ENCODE results near the gene ANKRD35. TPM values are rescaled to one million over a fixed set of nuclear protein-coding genes. Genes with fewer than 3 reads are reported as not detected.

ANKRD35 gene
- polyA plus RNA-seq, 1 donor (not counting 4 experiments of a cell fraction or from before 2014, with no cell fraction given), result 0.46 TPM

DNA sequence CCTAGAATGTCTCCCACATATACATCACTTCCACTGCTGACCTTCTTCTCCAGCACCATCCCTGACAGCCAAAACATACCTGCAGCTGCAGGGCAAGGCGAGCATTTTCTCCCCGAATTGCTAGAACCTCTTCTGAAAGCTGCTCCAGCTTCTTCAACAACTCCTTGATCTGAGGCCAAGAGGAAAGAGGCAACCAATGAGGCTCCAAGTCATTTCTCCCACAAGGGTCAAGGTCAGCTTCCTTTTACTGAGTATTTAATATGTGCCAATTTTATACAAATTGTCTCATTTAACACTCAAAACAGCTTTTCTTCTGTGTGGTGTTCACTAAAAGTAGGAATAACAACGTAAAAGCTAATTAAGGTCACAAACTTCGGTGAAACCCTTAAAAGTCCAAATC lies 17.4 kb downstream of the ANKRD35 start:
- H3K27ac ChIP-seq (ENCODE audit: control insufficient read depth, insufficient read depth, low read length), result no peak overlapping the region
- dilution Hi-C loops (cut with MboI; ENCODE audit: extremely low pct_ligation_motif_present, low sequenced_read_pairs), result no loop called here
- TF ChIP-seq EZH2 (IDR thresholded peaks at IDR 0.05; ENCODE audit: low read length), result no peak
- TF ChIP-seq, protein P1, sequence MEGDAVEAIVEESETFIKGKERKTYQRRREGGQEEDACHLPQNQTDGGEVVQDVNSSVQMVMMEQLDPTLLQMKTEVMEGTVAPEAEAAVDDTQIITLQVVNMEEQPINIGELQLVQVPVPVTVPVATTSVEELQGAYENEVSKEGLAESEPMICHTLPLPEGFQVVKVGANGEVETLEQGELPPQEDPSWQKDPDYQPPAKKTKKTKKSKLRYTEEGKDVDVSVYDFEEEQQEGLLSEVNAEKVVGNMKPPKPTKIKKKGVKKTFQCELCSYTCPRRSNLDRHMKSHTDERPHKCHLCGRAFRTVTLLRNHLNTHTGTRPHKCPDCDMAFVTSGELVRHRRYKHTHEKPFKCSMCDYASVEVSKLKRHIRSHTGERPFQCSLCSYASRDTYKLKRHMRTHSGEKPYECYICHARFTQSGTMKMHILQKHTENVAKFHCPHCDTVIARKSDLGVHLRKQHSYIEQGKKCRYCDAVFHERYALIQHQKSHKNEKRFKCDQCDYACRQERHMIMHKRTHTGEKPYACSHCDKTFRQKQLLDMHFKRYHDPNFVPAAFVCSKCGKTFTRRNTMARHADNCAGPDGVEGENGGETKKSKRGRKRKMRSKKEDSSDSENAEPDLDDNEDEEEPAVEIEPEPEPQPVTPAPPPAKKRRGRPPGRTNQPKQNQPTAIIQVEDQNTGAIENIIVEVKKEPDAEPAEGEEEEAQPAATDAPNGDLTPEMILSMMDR (optimal IDR thresholded peaks at IDR 0.05 in 1 of 3, IDR thresholded peaks at IDR 0.05 in 1 of 3, conservative IDR thresholded peaks at IDR 0.05 in 1 of 3; ENCODE audit: extremely low read depth in 1 of 3, insufficient read depth in 2 of 3, low read length in 3 of 3), result no peak
- H3K4me1 ChIP-seq (ENCODE audit: control insufficient read depth, extremely low read depth, insufficient read depth, low read length), result peaks cover 10% of the 10 kb centered on the region
- no peak overlapping the region for H2AFZ ChIP-seq (ENCODE audit: control insufficient read depth, low read length)
- no peaks in the 10 kb centered on the region for H3K9me1 ChIP-seq (ENCODE audit: control insufficient read depth, extremely low read depth, insufficient read depth, low read length)
- no peak overlapping the region for H3K4me3 ChIP-seq (ENCODE audit: control insufficient read depth in 2 of 3, extremely low read depth in 1 of 3, insufficient read depth in 2 of 3, low read depth in 1 of 3, low read length in 3 of 3)
- FAIRE-seq (no peak), DNase-seq (ENCODE audit: low read depth, low spot score) (no peak)
- H3K27me3 ChIP-seq (ENCODE audit: control insufficient read depth, extremely low read depth, insufficient read depth, low read length), result peaks cover 21% of the 10 kb centered on the region
- H3K9ac ChIP-seq (ENCODE audit: control insufficient read depth, extremely low read depth, insufficient read depth, low read length), result no peak overlapping the region
- H4K20me1 ChIP-seq (ENCODE audit: control insufficient read depth, extremely low read depth, insufficient read depth, low read length), result no peaks in the 10 kb centered on the region
- H3K79me2 ChIP-seq (ENCODE audit: control insufficient read depth, insufficient read depth, low read length), result no peaks in the 10 kb centered on the region
- no peaks in the 10 kb centered on the region for H3K36me3 ChIP-seq (ENCODE audit: control insufficient read depth in 2 of 2, extremely low read depth in 1 of 2, insufficient read depth in 2 of 2, low read length in 2 of 2)
- no peak overlapping the region for H3K4me2 ChIP-seq (ENCODE audit: control insufficient read depth, extremely low read depth, insufficient read depth, low read depth, low read length)
- no peaks in the 10 kb centered on the region for H3K9me3 ChIP-seq (ENCODE audit: control insufficient read depth, low read depth, low read length)

DNA sequence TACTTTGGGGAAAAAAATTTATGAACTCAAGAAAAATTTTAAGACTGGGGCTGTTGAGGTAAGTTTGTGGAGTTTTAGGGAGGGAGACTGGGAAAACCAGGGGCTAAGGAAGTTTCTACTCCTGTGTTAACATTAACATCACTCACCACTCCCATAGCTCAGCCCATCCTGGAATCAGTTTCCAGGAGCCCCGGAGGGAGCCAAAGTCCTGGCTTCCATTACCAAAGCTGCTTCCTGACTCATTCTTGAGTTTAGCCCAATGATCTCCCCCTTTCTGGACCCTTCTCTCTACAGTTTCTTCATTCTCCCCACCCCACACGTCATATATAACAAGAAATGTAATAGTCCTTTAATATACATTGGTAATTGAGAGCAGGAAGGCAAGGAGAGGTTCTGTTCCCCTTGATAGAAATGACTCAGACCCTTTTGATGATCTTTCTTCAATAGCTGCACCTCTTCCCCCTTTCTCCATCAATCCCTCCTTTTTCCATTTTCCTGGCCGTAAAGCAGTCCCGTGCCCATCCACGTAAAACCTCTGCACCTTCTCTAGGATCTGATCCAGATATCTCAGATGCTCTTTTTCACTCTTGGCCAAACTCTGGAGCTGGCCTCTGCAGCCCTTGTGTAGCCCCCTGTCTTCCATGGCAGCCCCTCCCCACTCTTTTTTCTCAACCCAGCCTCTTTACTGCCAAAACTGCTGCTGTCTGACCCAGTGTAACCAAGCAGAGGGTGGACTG lies 22.2 kb downstream of the ANKRD35 start:
- Histone ChIP-seq H3K27ac (ENCODE audit: control insufficient read depth, insufficient read depth, low read length) (no peak overlapping the region), H3K36me3 (ENCODE audit: control insufficient read depth in 2 of 2, extremely low read depth in 1 of 2, insufficient read depth in 2 of 2, low read length in 2 of 2) (no peaks in the 10 kb centered on the region), H3K9ac (ENCODE audit: control insufficient read depth, extremely low read depth, insufficient read depth, low read length) (no peak overlapping the region), H3K79me2 (ENCODE audit: control insufficient read depth, insufficient read depth, low read length) (peaks cover under 1% of the 10 kb centered on the region), H3K4me3 (ENCODE audit: control insufficient read depth in 2 of 3, extremely low read depth in 1 of 3, insufficient read depth in 2 of 3, low read depth in 1 of 3, low read length in 3 of 3) (no peak overlapping the region), H3K4me1 (ENCODE audit: control insufficient read depth, extremely low read depth, insufficient read depth, low read length) (peaks cover 5% of the 10 kb centered on the region), H3K4me2 (ENCODE audit: control insufficient read depth, extremely low read depth, insufficient read depth, low read depth, low read length) (no peak overlapping the region), H3K27me3 (ENCODE audit: control insufficient read depth, extremely low read depth, insufficient read depth, low read length) (peaks cover 11% of the 10 kb centered on the region), H3K9me1 (ENCODE audit: control insufficient read depth, extremely low read depth, insufficient read depth, low read length) (no peaks in the 10 kb centered on the region), H4K20me1 (ENCODE audit: control insufficient read depth, extremely low read depth, insufficient read depth, low read length) (no peaks in the 10 kb centered on the region), H2AFZ (ENCODE audit: control insufficient read depth, low read length) (no peak overlapping the region), H3K9me3 (ENCODE audit: control insufficient read depth, low read depth, low read length) (no peaks in the 10 kb centered on the region)
- FAIRE-seq (no peak), DNase-seq (ENCODE audit: low read depth, low spot score) (no peak)
- TF ChIP-seq EZH2 (IDR thresholded peaks at IDR 0.05; ENCODE audit: low read length), result no peak
- TF ChIP-seq, protein P1 (optimal IDR thresholded peaks at IDR 0.05 in 1 of 3, IDR thresholded peaks at IDR 0.05 in 1 of 3, conservative IDR thresholded peaks at IDR 0.05 in 1 of 3; ENCODE audit: extremely low read depth in 1 of 3, insufficient read depth in 2 of 3, low read length in 3 of 3), result no peak
- dilution Hi-C loops (cut with MboI; ENCODE audit: extremely low pct_ligation_motif_present, low sequenced_read_pairs), result no loop called here

Data from keratinocyte (primary cell).